Fibroblast of the conjunctiva (primary cell): ENCODE results near the gene GADL1.

Experiments used
- DNase-seq: peaks from one replicate; pipeline ENCODE4 v3.0.0-alpha.2; 2010; ENCODE audit warnings: low read depth

GADL1 gene

DNA sequence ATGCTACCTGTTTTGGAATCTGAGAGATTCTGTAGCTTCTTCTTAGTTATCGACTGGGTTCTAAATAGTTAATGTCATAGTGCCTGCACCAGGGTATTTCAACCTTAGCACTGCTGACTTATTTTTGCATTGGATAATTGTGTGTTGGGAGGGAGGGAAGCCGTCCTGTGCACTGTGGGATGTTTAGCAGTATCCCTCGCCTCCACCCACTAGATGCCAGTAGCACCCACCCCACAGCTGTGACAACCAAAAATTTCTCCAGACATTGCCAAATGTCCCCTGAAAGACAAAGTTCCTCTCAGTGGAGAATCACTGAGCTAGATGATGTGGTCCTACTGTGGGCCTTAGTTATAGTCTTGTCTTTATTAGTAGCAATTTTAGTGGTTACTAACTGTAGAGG lies 199.8 kb downstream of the GADL1 start:
- no peak for DNase-seq

- no peak for DNase-seq
Observed at GRCh38 chr3:30694148-30694547, 200.3 kb downstream of the GADL1 start.

DNA sequence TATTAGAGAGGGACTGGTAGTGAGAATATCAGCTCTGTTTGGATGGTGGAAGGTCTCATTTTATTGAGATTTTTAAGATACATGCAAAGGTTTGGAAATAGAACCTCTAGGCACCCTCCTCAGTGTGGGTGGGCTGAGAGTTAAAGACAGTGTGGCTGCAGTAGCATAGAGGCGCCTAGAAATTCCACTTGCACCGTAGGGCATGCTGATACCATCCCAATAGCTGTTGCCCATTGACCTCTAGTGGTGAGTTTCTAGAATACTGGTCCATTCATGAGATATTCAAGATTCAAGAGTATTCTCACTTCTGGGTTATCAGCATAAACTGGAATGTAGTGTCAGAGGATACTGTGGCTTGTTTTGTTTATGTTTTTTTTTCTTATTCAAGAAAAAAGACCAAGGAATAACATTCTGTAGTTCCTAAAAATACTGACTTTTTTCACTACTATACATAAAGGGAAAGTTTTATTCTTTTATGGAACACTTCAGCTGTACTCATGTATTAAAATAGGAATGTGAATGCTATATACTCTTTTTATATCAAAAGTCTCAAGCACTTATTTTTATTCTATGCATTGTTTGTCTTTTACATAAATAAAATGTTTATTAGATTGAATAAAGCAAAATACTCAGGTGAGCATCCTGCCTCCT lies 200.9 kb downstream of the GADL1 start:
- DNase-seq: peak; percentile 71

DNA sequence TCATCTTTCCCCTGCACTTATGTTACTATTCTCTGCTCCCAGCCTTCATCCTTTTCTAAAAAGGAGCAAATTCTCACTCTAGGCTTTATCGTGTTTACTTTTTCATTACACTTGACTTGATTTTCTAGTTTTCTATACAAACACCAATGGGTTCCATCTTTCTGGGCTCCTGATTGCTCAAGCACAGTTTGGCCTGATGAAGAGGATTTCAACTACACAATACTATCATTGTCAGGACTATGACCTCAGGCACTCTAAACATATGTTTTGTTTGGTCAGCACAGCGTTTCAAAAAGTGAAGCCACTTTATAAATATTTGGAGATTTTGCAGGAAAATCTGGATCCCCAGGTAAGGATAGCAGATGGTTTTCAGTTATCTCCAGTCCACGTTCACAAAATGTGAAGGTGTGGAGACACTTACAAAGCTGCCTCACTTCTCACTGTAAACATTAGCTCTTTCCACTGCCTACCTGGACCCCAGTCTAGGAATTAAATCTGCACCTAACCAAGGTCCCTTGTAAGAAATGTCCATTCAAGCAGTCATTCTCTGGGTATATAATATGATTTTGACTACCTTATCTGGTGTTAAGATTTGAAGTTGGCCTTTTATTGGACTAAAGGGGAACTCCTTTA lies 201.8 kb downstream of the GADL1 start:
- DNase-seq: no peak

GRCh38 chr3:30691944-30692343 lies 202.5 kb downstream of the GADL1 start:
- DNase-seq: no peak

DNA sequence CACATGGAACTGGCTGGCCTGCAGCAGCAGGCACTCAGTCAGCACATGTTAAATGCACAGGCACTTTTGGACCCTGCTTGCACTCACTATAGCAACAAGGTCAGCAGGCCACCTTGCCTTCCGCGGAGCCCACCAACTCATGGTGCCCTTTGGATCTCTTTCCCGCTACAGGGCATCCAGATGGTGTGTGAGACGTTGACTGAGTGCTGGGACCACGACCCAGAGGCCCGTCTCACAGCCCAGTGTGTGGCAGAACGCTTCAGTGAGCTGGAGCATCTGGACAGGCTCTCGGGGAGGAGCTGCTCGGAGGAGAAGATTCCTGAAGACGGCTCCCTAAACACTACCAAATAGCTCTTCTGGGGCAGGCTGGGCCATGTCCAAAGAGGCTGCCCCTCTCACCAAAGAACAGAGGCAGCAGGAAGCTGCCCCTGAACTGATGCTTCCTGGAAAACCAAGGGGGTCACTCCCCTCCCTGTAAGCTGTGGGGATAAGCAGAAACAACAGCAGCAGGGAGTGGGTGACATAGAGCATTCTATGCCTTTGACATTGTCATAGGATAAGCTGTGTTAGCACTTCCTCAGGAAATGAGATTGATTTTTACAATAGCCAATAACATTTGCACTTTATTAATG lies 203.1 kb downstream of the GADL1 start:
- no peak for DNase-seq

DNA sequence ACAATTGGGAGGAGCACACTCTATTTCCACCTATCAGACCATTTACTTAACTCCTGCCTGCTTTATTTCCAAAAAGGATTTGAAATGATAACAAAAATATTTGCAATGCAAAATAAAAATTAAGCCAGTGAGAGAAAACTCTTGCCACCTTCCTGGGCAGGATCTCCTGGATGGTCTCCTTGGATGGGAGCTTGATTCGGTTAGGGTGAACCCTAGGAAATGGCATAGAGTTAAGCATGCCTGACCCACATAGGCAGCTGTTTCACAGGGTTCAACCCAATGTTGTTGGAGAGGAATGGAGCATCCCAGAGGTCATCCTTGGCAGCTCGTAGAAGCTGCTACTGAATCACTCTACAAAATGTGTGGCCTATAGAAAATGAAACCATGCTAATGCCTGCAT lies 204.3 kb downstream of the GADL1 start:
- no peak for DNase-seq

DNA sequence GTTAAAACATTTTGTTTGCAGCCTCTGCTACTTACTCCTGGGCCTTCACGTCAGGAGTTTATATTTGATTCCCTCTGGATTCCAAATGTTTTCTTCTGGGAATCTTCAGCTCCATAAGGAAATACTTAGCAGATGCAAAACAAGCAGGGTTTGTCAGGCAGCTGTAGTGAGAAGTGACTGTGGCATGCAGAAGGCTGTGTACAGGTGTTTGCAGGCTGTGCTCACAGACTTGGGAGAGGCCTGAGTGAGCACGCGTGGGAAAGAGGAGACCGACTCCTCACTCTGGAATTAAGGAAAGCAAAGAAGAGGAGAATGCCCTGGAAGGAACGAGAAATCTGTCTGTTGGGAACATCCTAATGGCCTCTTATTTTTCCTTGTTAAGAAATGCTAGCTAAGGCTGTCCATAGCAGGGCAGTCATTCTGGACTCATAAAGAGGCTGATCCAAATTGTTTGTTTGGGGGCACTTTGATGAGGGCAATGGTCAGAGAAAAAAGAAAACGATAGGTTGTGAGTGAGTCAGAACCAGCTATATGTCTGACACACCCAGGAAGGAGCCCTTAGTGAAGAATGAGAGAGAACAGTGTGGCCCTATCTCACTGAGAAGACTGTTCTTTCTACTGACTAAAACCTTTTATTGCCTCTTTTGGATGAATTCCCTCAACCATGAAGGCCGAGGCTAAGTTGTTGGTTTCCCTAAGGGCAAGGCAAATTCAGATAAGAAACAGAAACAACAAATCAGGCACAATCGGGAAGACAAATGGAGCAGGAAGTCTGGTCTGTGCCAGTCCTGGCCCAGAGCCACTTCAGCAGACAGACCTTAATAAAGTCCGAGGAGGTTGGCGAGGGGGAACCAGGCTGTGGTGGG lies 205.5 kb downstream of the GADL1 start:
- DNase-seq: no peak

DNA sequence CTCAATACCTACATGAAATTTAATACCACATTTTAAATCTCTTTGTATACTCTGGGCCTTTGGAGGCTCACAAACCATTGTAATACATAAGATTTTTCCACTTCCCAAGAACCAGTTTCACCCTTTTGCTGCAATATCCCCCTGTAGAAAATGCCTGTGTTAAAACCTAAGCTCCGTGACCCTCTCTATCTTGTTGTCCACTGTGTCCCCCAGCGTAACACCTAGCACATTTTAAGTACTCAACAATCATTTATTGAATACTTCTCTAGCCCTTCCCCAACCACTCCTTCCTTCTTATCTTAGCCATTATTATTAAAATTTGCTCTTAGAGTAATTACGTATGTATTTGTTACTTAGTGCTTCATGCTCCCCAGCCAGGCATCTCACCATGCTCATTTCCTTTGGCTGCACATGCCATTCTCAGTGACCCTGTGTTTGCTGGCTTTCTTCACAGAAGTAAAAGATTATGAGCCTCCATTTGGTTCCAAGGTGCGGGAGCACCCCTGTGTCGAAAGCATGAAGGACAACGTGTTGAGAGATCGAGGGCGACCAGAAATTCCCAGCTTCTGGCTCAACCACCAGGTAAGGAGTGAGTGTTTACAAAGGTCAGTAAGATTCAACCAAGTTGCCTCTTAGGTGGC lies 206.4 kb downstream of the GADL1 start:
- no peak for DNase-seq

- no peak for DNase-seq
Observed at GRCh38 chr3:30686799-30687198, 207.7 kb downstream of the GADL1 start.

GRCh38 chr3:30686176-30686575 lies 208.3 kb downstream of the GADL1 start:
- no peak for DNase-seq

DNA sequence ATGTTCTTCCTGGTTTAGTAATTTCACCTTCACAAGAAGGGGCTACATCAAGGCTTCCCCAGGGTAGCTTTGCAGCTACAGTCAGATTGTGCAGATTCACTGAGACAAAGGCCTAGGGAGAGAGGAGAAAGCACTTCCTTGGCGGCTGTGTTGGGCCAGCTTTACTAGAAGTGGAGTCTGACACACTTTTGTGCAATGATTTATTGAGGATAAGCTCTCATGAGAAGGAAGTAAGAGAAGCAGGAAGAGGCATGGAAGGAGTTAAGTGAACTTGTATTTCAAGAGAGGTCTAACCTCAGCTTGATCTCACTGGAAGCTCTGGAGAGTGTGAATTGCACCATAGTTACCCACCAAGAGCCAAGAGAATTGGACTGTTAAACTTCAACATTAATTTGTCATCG lies 209.2 kb downstream of the GADL1 start:
- DNase-seq: no peak

- DNase-seq: no peak
Observed at GRCh38 chr3:30684356-30684755, 210.1 kb downstream of the GADL1 start.

- DNase-seq: no peak
Observed at GRCh38 chr3:30683769-30684168, 210.7 kb downstream of the GADL1 start.

DNA sequence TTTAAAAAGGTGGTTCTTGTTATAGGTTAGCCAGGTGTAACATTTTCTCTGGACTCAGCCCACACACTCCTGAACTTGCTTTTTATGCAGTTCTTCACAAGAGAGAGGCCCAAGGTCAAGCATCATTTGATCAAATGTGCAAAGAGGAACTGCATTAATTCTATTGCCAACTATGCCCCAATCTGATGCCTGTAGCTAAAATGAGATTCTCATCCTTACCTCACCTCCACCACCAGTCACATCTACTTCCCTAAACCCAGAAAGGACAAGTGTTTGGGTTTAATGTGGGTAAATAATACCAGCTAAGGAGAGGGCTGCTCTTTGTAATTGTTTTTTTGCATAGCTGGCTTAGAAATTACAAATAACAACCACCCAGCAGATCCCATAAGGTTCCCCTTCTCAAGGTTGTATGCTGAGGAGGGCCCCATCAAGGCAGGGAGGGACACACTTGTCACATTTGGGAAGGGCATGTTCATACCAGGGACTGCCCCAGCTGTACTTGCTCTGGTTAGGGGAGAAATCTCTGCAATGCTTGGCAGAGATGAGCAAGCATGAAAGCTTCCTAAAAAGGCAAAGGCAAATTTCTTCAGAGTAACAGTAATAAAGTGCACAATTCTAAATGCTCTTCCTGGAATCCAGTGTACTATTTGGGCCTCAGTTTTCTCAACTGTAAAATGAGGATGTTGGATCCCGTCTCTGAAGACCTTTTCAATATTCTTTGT lies 211.9 kb downstream of the GADL1 start:
- DNase-seq: no peak

GRCh38 chr3:30681649-30682211 lies 212.7 kb downstream of the GADL1 start:
- DNase-seq: no peak

GRCh38 chr3:30680789-30681648 lies 213.4 kb downstream of the GADL1 start:
- peak; percentile 63 for DNase-seq

GRCh38 chr3:30679045-30679444 lies 215.4 kb downstream of the GADL1 start:
- DNase-seq: no peak

GRCh38 chr3:30677347-30677685 lies 217.1 kb downstream of the GADL1 start:
- DNase-seq: no peak
